Hepatocyte (in vitro differentiated cells): ENCODE data around the gene WASF2. TPM values are rescaled to one million over a fixed set of nuclear protein-coding genes. Genes with fewer than 3 reads are reported as not detected.
A peak's percentile ranks its signal among the peaks of the same experiment; 100 is the strongest.

Experiments
- DNase-seq: peaks from one replicate; pipeline ENCODE4 v3.0.0-alpha.2; 2016; ENCODE audit warnings: low spot score
- H2AFZ ChIP-seq: fragments of 200-600 bp; sonication (generic); 2 replicates; pipeline ENCODE4 v1.6.0; 2016; ENCODE audit warnings: antibody characterized with exemption, mild to moderate bottlenecking
- H3K27ac ChIP-seq: fragments of 200-600 bp; sonication (generic); 2 replicates; pipeline ENCODE4 v1.5.1; 2016; ENCODE audit warnings: mild to moderate bottlenecking
- H3K27me3 ChIP-seq: fragments of 200-600 bp; sonication (generic); 2 replicates; pipeline ENCODE4 v1.6.1; 2016
- H3K36me3 ChIP-seq: fragments of 200-600 bp; sonication (generic); replicated peaks from 2 replicates; pipeline ENCODE4 v1.5.1; 2016; ENCODE audit warnings: low read depth; ENCODE audit not compliant: insufficient read depth
- H3K4me1 ChIP-seq: fragments of 200-600 bp; sonication (generic); 2 replicates; pipeline ENCODE4 v1.5.1; 2016; ENCODE audit warnings: mild to moderate bottlenecking, moderate library complexity; ENCODE audit not compliant: insufficient read depth
- H3K4me2 ChIP-seq: fragments of 200-600 bp; sonication (generic); 2 replicates; pipeline ENCODE4 v1.6.0; 2016
- H3K4me3 ChIP-seq: fragments of 200-600 bp; sonication (generic); 2 replicates; pipeline ENCODE4 v1.5.1; 2016; ENCODE audit warnings: mild to moderate bottlenecking
- H3K79me2 ChIP-seq: fragments of 200-600 bp; sonication (generic); 2 replicates; pipeline ENCODE4 v1.6.0; 2017; ENCODE audit warnings: mild to moderate bottlenecking
- H3K9me2 ChIP-seq: fragments of 200-600 bp; sonication (generic); replicated peaks from 2 replicates; pipeline ENCODE4 v1.6.0; 2017; ENCODE audit warnings: mild to moderate bottlenecking; ENCODE audit not compliant: insufficient read depth
- H3K9me3 ChIP-seq: fragments of 200-600 bp; sonication (generic); 2 replicates; pipeline ENCODE4 v1.5.1; 2016; ENCODE audit warnings: low read depth, mild to moderate bottlenecking
- H4K20me1 ChIP-seq: fragments of 200-600 bp; sonication (generic); 2 replicates; pipeline ENCODE4 v1.6.0; 2016; ENCODE audit warnings: mild to moderate bottlenecking; ENCODE audit not compliant: insufficient read depth, poor library complexity, severe bottlenecking
- CTCF ChIP-seq: fragments of 200-600 bp; sonication (generic); IDR thresholded peaks from 2 replicates; pipeline ENCODE4 v1.5.1; 2016; ENCODE audit warnings: antibody characterized with exemption, mild to moderate bottlenecking; ENCODE audit not compliant: poor library complexity
- EZH2 ChIP-seq: fragments of 200-600 bp; sonication (generic); IDR thresholded peaks from 2 replicates; pipeline ENCODE4 v1.6.1; 2016; ENCODE audit warnings: antibody characterized with exemption, mild to moderate bottlenecking, borderline replicate concordance
- EZH2phosphoT487 ChIP-seq: fragments of 200-600 bp; sonication (generic); IDR thresholded peaks from one replicate; pipeline ENCODE4 v1.6.1; 2018; ENCODE audit warnings: antibody characterized with exemption, mild to moderate bottlenecking, low read depth, moderate library complexity; ENCODE audit not compliant: unreplicated experiment, severe bottlenecking
- WGBS: methylation state at CpG from one replicate; pipeline ENCODE4 v1.1.6; 2016; ENCODE audit warnings: low lambda C conversion rate; ENCODE audit errors: missing lambda C conversion rate; 5-methylcytosine and 5-hydroxymethylcytosine counted together
- polyA plus RNA-seq: library from polyadenylated mRNA; unstranded; fragments of >200 nt; fragmentation: Nextera tagmentation; extraction: Ambion mirVana; gene quantifications from 2 replicates; pipeline ENCODE4 v1.2.1, GENCODE V29; 2016
- total RNA-seq: library from RNA; depleted of rRNA; stranded (reverse); fragments of >200 nt; gene quantifications from 2 replicates; pipeline ENCODE4 v1.2.3, GENCODE V29; 2014

Gene WASF2
- total and polyA plus RNA-seq, 2 experiments from 2014 or later, result 28.5 to 45.6 TPM

- H3K79me2 ChIP-seq, result no peaks in the 10 kb centered on the region
Measured at GRCh38 chr1:27372808-27373690, 116.9 kb downstream of the WASF2 start.

GRCh38 chr1:27372022-27372807 is 117.8 kb downstream of the WASF2 start:
- Histone ChIP-seq H3K27me3 (no peaks in the 10 kb centered on the region), H3K4me2 (no peak overlapping the region), H3K4me3 (no peak overlapping the region), H3K9me3 (no peaks in the 10 kb centered on the region), H3K79me2 (no peaks in the 10 kb centered on the region), H3K27ac (no peak overlapping the region), H3K9me2 (no peaks in the 10 kb centered on the region), H3K36me3 (no peaks in the 10 kb centered on the region), H2AFZ (no peak overlapping the region), H3K4me1 (peaks cover 4% of the 10 kb centered on the region), H4K20me1 (no peaks in the 10 kb centered on the region)
- TF ChIP-seq EZH2 (no peak), CTCF (no peak), EZH2phosphoT487 (no peak)
- WGBS, result 85% methylated on average over 19 of the region's 19 CpGs
- DNase-seq, result peak; percentile 51

More at GRCh38 chr1:27372808-27373690, 116.9 kb downstream of the WASF2 start:
- Histone ChIP-seq H3K4me3 (no peak overlapping the region), H3K9me2 (no peaks in the 10 kb centered on the region), H3K4me1 (no peaks in the 10 kb centered on the region), H4K20me1 (no peaks in the 10 kb centered on the region), H3K27ac (no peak overlapping the region), H3K27me3 (no peaks in the 10 kb centered on the region), H3K36me3 (no peaks in the 10 kb centered on the region), H3K9me3 (no peaks in the 10 kb centered on the region), H2AFZ (no peak overlapping the region), H3K4me2 (no peak overlapping the region)
- TF ChIP-seq EZH2 (no peak), CTCF (peak; percentile 4)
- no peak for DNase-seq
- WGBS, result 90% methylated on average over 11 of the region's 11 CpGs

GRCh38 chr1:27368869-27369582 is 120.9 kb downstream of the WASF2 start:
- Histone ChIP-seq H3K36me3 (no peaks in the 10 kb centered on the region), H3K79me2 (no peaks in the 10 kb centered on the region), H3K27me3 (no peaks in the 10 kb centered on the region), H3K4me2 (no peak overlapping the region), H3K4me1 (peaks cover 7% of the 10 kb centered on the region), H3K9me2 (no peaks in the 10 kb centered on the region), H3K9me3 (no peaks in the 10 kb centered on the region), H4K20me1 (no peaks in the 10 kb centered on the region), H2AFZ (no peak overlapping the region), H3K27ac (no peak overlapping the region), H3K4me3 (no peak overlapping the region)
- DNase-seq, result no peak
- TF ChIP-seq EZH2, result no peak
- TF ChIP-seq CTCF, result peak; percentile 25
- 86% methylated on average over 13 of the region's 13 CpGs for WGBS
